LNCAP (cell line): ENCODE data around the gene HMGN4.

Source experiments
- CTCF ChIP-seq: fragments of 450-650 bp; IDR thresholded peaks from 2 replicates; pipeline ENCODE4 v1.5.1; 2017; ENCODE audit warnings: mild to moderate bottlenecking

HMGN4 gene

GRCh38 chr6:26552640-26553188 is 14.5 kb downstream of the HMGN4 start:
- TF ChIP-seq CTCF, result no peak

GRCh38 chr6:26553264-26553634 is 15.1 kb downstream of the HMGN4 start:
- no peak for TF ChIP-seq CTCF

- no peak for TF ChIP-seq CTCF
Measured at GRCh38 chr6:26553635-26554446, 15.7 kb downstream of the HMGN4 start.

- no peak for TF ChIP-seq CTCF
Measured at GRCh38 chr6:26554447-26554696, 16.2 kb downstream of the HMGN4 start.

GRCh38 chr6:26554697-26555504 is 16.7 kb downstream of the HMGN4 start:
- no peak for TF ChIP-seq CTCF

- no peak for TF ChIP-seq CTCF
Measured at GRCh38 chr6:26555505-26556262, 17.5 kb downstream of the HMGN4 start.

GRCh38 chr6:26556263-26557070 is 18.3 kb downstream of the HMGN4 start:
- no peak for TF ChIP-seq CTCF
